Hepatocyte (in vitro differentiated cells): ENCODE data around the gene TMEM129.

Source experiments
- EZH2 ChIP-seq: fragments of 200-600 bp; sonication (generic); IDR thresholded peaks from 2 replicates; pipeline ENCODE4 v1.6.1; 2016; ENCODE audit warnings: antibody characterized with exemption, mild to moderate bottlenecking, borderline replicate concordance
- TF ChIP-seq, protein P1 (sequence below): fragments of 200-600 bp; sonication (generic); IDR thresholded peaks from 2 replicates; pipeline ENCODE4 v1.5.1; 2016; ENCODE audit warnings: antibody characterized with exemption, mild to moderate bottlenecking; ENCODE audit not compliant: poor library complexity

DNA sequence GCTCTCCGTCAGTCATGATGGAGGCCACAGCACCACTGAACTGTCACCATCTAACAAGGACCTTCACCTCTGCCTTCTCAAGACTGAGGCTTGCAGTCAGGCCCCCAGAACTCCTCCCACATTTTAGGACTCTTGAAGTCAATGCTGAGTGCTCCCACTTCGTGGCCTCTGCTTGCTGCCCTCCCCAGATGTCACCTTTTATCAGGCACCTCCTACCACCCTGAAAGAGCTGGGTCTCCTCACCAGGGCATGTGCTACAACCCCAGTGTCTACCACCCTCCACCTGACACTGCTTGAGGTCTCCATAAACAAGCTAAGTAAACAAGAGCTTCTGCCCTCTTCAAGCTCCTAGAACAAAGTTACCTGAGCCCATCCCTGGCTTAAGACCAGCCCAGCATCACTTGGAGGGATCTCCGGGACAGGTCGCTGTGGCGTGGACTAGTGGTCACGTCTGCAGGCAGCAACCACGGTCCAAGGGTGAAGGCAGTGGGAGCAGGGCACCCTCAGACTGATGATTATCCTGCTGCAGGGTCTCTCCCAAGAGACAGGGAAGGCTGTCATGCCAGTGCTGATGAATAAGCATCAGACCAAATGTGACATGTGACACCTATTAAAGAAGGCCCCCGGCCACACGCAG is 29.3 kb downstream of the TMEM129 start:
- no peak for TF ChIP-seq EZH2
- TF ChIP-seq, protein P1, sequence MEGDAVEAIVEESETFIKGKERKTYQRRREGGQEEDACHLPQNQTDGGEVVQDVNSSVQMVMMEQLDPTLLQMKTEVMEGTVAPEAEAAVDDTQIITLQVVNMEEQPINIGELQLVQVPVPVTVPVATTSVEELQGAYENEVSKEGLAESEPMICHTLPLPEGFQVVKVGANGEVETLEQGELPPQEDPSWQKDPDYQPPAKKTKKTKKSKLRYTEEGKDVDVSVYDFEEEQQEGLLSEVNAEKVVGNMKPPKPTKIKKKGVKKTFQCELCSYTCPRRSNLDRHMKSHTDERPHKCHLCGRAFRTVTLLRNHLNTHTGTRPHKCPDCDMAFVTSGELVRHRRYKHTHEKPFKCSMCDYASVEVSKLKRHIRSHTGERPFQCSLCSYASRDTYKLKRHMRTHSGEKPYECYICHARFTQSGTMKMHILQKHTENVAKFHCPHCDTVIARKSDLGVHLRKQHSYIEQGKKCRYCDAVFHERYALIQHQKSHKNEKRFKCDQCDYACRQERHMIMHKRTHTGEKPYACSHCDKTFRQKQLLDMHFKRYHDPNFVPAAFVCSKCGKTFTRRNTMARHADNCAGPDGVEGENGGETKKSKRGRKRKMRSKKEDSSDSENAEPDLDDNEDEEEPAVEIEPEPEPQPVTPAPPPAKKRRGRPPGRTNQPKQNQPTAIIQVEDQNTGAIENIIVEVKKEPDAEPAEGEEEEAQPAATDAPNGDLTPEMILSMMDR, result no peak
